HG02981 (cell line): Measurements from ENCODE around the gene DCAKD.
"Not testable (repeated sequence)": the region's sequence is repeated elsewhere in the genome, so short reads cannot be mapped to it uniquely, and the experiment has no call there.

Experiments
- ATAC-seq: cut with Tn5 transposase; IDR thresholded peaks from one replicate; pipeline ENCODE4 v1.9.1; 2021; ENCODE audit warnings: mild to moderate bottlenecking, moderate library complexity; ENCODE audit not compliant: unreplicated experiment

The DCAKD gene

GRCh38 chr17:45067637-45068036 lies 16.2 kb upstream of the DCAKD start:
- no peak for ATAC-seq

- no peak for ATAC-seq
These were observed 11.8 kb upstream of the DCAKD start for GRCh38 chr17:45063198-45063597.

GRCh38 chr17:45061606-45062205 lies 10.3 kb upstream of the DCAKD start:
- no peak for ATAC-seq

- ATAC-seq: peak; percentile 88
These were observed 9.6 kb upstream of the DCAKD start, which contains the start of gene NMT1 for GRCh38 chr17:45060797-45061605. Gene NMT1, plus strand, starts transcription at chr17:45061317. Its CDS starts 13 bp downstream, at chr17:45061330.

- no peak for ATAC-seq
These were observed 9.0 kb upstream of the DCAKD start for GRCh38 chr17:45060382-45060796.

- no peak for ATAC-seq
These were observed 780 bp upstream of the DCAKD start for GRCh38 chr17:45052052-45052772.

GRCh38 chr17:45051720-45052051 lies 254 bp upstream of the DCAKD start:
- not testable (repeated sequence) for ATAC-seq

- ATAC-seq: no peak
These were observed 862 bp downstream of the DCAKD start for GRCh38 chr17:45050481-45051059.

GRCh38 chr17:45048795-45049563 lies 2.5 kb downstream of the DCAKD start:
- no peak for ATAC-seq

GRCh38 chr17:45046537-45047125 lies 4.8 kb downstream of the DCAKD start:
- no peak for ATAC-seq

GRCh38 chr17:45043813-45044540 lies 7.5 kb downstream of the DCAKD start:
- ATAC-seq: no peak

- ATAC-seq: no peak
These were observed 8.9 kb downstream of the DCAKD start for GRCh38 chr17:45042346-45043120.

- no peak for ATAC-seq
These were observed 11.0 kb downstream of the DCAKD start for GRCh38 chr17:45040459-45040858.

- ATAC-seq: no peak
These were observed 12.5 kb downstream of the DCAKD start for GRCh38 chr17:45038728-45039634.

- ATAC-seq: no peak
These were observed 14.7 kb downstream of the DCAKD start for GRCh38 chr17:45036691-45037090.

- no peak for ATAC-seq
These were observed 15.6 kb downstream of the DCAKD start for GRCh38 chr17:45035848-45036247.

- ATAC-seq: no peak
These were observed 16.8 kb downstream of the DCAKD start for GRCh38 chr17:45034599-45034998.

- no peak for ATAC-seq
These were observed 19.3 kb downstream of the DCAKD start for GRCh38 chr17:45032174-45032541.
